WTC11 (cell line): ENCODE data around the gene TTC6. TPM values are rescaled to one million over a fixed set of nuclear protein-coding genes. Genes with fewer than 3 reads are reported as not detected.
A peak's percentile ranks its signal among the peaks of the same experiment; 100 is the strongest.

Experiments used
- ATAC-seq: fragments of 200-7000 bp; cut with Tn5 transposase; 2 replicates; pipeline ENCODE4 v1.10.0; 2021; ENCODE audit warnings: mild to moderate bottlenecking, moderate library complexity
- CTCF ChIA-PET: fragments of 300-600 bp; sonication (Branson Sonifier 250); formaldehyde crosslinking; loops from one replicate; lab custom pipeline; 2021; ENCODE audit warnings: antibody characterized with exemption; lab: Charles Lee
- POLR2A ChIA-PET: fragments of 350-600 bp; sonication (Branson Sonifier 250); formaldehyde crosslinking; loops from one replicate; lab custom pipeline; 2021; ENCODE audit warnings: antibody characterized with exemption; lab: Charles Lee
- DNase-seq: peaks from one replicate; pipeline ENCODE4 v3.0.0; 2021; ENCODE audit warnings: low spot score
- H3K27ac Mint-ChIP-seq: 2 replicates; pipeline ENCODE4 v1.8.0; 2021; ENCODE audit warnings: mixed read lengths
- H3K27me3 Mint-ChIP-seq: 2 replicates; pipeline ENCODE4 v1.8.0; 2021; ENCODE audit warnings: low read depth, mild to moderate bottlenecking, moderate library complexity, mixed read lengths
- H3K36me3 Mint-ChIP-seq: 2 replicates; pipeline ENCODE4 v1.8.0; 2021; ENCODE audit warnings: mixed read lengths
- H3K4me1 Mint-ChIP-seq: 2 replicates; pipeline ENCODE4 v1.8.0; 2022; ENCODE audit warnings: mixed read lengths
- H3K4me3 Mint-ChIP-seq: 2 replicates; pipeline ENCODE4 v1.8.0; 2021; ENCODE audit warnings: mild to moderate bottlenecking, moderate library complexity, mixed read lengths
- H3K9me3 Mint-ChIP-seq: 2 replicates; pipeline ENCODE4 v1.8.0; 2021; ENCODE audit warnings: mixed read lengths
- CREB1 ChIP-seq: sonication (generic); formaldehyde crosslinking; IDR thresholded peaks from 2 replicates; pipeline ENCODE4 v1.8.0; 2023; ENCODE audit warnings: mild to moderate bottlenecking, missing genetic modification reagents
- ETV6 ChIP-seq: sonication (generic); formaldehyde crosslinking; IDR thresholded peaks from 2 replicates; pipeline ENCODE4 v1.8.1; 2022; ENCODE audit warnings: mild to moderate bottlenecking, missing genetic modification reagents
- FOXP4 ChIP-seq: sonication (generic); formaldehyde crosslinking; IDR thresholded peaks from 2 replicates; pipeline ENCODE4 v1.8.0; 2022; ENCODE audit warnings: mild to moderate bottlenecking, missing genetic modification reagents
- GABPB1 ChIP-seq: sonication (generic); formaldehyde crosslinking; IDR thresholded peaks from 2 replicates; pipeline ENCODE4 v1.8.1; 2023; ENCODE audit warnings: mild to moderate bottlenecking, missing genetic modification reagents
- GRHL2 ChIP-seq: fragments of 250-450 bp; sonication (Bioruptor Pico); IDR thresholded peaks from 2 replicates; pipeline ENCODE4 v1.8.0; 2022; ENCODE audit warnings: mild to moderate bottlenecking, moderate library complexity; ENCODE audit not compliant: insufficient replicate concordance, severe bottlenecking
- JAZF1 ChIP-seq: fragments of 250-450 bp; sonication (Bioruptor Pico); IDR thresholded peaks from 2 replicates; pipeline ENCODE4 v1.9.0; 2021; ENCODE audit warnings: moderate library complexity, mild to moderate bottlenecking, inconsistent platforms
- MAX ChIP-seq: sonication (generic); formaldehyde crosslinking; IDR thresholded peaks from 2 replicates; pipeline ENCODE4 v1.8.0; 2022; ENCODE audit warnings: mild to moderate bottlenecking, missing genetic modification reagents
- NR1H2 ChIP-seq: sonication (generic); formaldehyde crosslinking; IDR thresholded peaks from 2 replicates; pipeline ENCODE4 v1.9.0; 2021; ENCODE audit warnings: mild to moderate bottlenecking, moderate library complexity, missing genetic modification reagents
- SMAD4 ChIP-seq: sonication (generic); formaldehyde crosslinking; IDR thresholded peaks from 2 replicates; pipeline ENCODE4 v1.8.0; 2022; ENCODE audit warnings: mild to moderate bottlenecking, missing genetic modification reagents
- TEAD4 ChIP-seq: sonication (generic); formaldehyde crosslinking; IDR thresholded peaks from 2 replicates; pipeline ENCODE4 v1.8.0; 2022; ENCODE audit warnings: mild to moderate bottlenecking, missing genetic modification reagents
- ZNF219 ChIP-seq: sonication (generic); formaldehyde crosslinking; IDR thresholded peaks from 2 replicates; pipeline ENCODE4 v1.8.0; 2023; ENCODE audit warnings: missing genetic modification reagents, mild to moderate bottlenecking, borderline replicate concordance
- ZNF232 ChIP-seq: sonication (generic); formaldehyde crosslinking; IDR thresholded peaks from 2 replicates; pipeline ENCODE4 v1.8.0; 2022; ENCODE audit warnings: mild to moderate bottlenecking, missing genetic modification reagents
- ZNF396 ChIP-seq: fragments of 250-450 bp; sonication (Bioruptor Pico); IDR thresholded peaks from 2 replicates; pipeline ENCODE4 v1.8.0; 2021; ENCODE audit warnings: mild to moderate bottlenecking, moderate library complexity, borderline replicate concordance
- ZNF671 ChIP-seq: fragments of 250-450 bp; sonication (Bioruptor Pico); IDR thresholded peaks from 2 replicates; pipeline ENCODE4 v1.8.0; 2021; ENCODE audit warnings: mild to moderate bottlenecking
- total RNA-seq: library from RNA; stranded (reverse); gene quantifications from 3 replicates; pipeline ENCODE4 v1.2.3, GENCODE V29; 2021
- TF ChIP-seq, protein P1 (sequence below): sonication (generic); formaldehyde crosslinking; IDR thresholded peaks from 2 replicates; pipeline ENCODE4 v1.8.1; 2022; ENCODE audit warnings: mild to moderate bottlenecking, missing genetic modification reagents, moderate library complexity, borderline replicate concordance
- TF ChIP-seq, protein P2 (sequence below): sonication (generic); formaldehyde crosslinking; IDR thresholded peaks from 2 replicates; pipeline ENCODE4 v1.8.1; 2022; ENCODE audit warnings: mild to moderate bottlenecking, moderate library complexity, missing genetic modification reagents
- TF ChIP-seq, protein P3 (sequence below): fragments of 250-450 bp; sonication (Bioruptor Pico); IDR thresholded peaks from 2 replicates; pipeline ENCODE4 v1.9.0; 2021; ENCODE audit warnings: mild to moderate bottlenecking
- TF ChIP-seq, protein P4 (sequence below): sonication (generic); formaldehyde crosslinking; IDR thresholded peaks from 2 replicates; pipeline ENCODE4 v1.8.1; 2023; ENCODE audit warnings: mild to moderate bottlenecking, missing genetic modification reagents
- TF ChIP-seq, protein P5 (sequence below): sonication (generic); formaldehyde crosslinking; IDR thresholded peaks from 2 replicates; pipeline ENCODE4 v1.8.0; 2023; ENCODE audit warnings: mild to moderate bottlenecking, missing genetic modification reagents

Gene TTC6
- total RNA-seq, 1 experiment from 2014 or later = not detected

GRCh38 chr14:37592482-37593408 lies 2.7 kb upstream of the TTC6 start:
- Mint-ChIP-seq H3K9me3 (no peaks in the 10 kb centered on the region), H3K27me3 (peaks cover 95% of the 10 kb centered on the region), H3K27ac (no peak overlapping the region), H3K4me3 (peak overlapping the region; percentile 65), H3K4me1 (peaks cover 57% of the 10 kb centered on the region), H3K36me3 (no peaks in the 10 kb centered on the region)
- TF ChIP-seq TEAD4 (CRISPR knock-in tag) (no peak), MAX (CRISPR knock-in tag) (no peak), GRHL2 (CRISPR knock-in tag) (no peak), GABPB1 (no peak), ZNF396 (CRISPR knock-in tag) (no peak), ZNF219 (CRISPR knock-in tag) (no peak), ETV6 (CRISPR knock-in tag) (no peak), ZNF232 (no peak), NR1H2 (CRISPR knock-in tag) (no peak), CREB1 (CRISPR knock-in tag) (no peak), SMAD4 (CRISPR knock-in tag) (no peak), JAZF1 (CRISPR knock-in tag) (no peak), FOXP4 (no peak), ZNF671 (CRISPR knock-in tag) (no peak)
- TF ChIP-seq, protein P1, sequence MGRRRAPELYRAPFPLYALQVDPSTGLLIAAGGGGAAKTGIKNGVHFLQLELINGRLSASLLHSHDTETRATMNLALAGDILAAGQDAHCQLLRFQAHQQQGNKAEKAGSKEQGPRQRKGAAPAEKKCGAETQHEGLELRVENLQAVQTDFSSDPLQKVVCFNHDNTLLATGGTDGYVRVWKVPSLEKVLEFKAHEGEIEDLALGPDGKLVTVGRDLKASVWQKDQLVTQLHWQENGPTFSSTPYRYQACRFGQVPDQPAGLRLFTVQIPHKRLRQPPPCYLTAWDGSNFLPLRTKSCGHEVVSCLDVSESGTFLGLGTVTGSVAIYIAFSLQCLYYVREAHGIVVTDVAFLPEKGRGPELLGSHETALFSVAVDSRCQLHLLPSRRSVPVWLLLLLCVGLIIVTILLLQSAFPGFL (CRISPR knock-in tag) = no peak
- TF ChIP-seq, protein P2, sequence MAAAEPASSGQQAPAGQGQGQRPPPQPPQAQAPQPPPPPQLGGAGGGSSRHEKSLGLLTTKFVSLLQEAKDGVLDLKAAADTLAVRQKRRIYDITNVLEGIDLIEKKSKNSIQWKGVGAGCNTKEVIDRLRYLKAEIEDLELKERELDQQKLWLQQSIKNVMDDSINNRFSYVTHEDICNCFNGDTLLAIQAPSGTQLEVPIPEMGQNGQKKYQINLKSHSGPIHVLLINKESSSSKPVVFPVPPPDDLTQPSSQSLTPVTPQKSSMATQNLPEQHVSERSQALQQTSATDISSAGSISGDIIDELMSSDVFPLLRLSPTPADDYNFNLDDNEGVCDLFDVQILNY = no peak
- TF ChIP-seq, protein P3, sequence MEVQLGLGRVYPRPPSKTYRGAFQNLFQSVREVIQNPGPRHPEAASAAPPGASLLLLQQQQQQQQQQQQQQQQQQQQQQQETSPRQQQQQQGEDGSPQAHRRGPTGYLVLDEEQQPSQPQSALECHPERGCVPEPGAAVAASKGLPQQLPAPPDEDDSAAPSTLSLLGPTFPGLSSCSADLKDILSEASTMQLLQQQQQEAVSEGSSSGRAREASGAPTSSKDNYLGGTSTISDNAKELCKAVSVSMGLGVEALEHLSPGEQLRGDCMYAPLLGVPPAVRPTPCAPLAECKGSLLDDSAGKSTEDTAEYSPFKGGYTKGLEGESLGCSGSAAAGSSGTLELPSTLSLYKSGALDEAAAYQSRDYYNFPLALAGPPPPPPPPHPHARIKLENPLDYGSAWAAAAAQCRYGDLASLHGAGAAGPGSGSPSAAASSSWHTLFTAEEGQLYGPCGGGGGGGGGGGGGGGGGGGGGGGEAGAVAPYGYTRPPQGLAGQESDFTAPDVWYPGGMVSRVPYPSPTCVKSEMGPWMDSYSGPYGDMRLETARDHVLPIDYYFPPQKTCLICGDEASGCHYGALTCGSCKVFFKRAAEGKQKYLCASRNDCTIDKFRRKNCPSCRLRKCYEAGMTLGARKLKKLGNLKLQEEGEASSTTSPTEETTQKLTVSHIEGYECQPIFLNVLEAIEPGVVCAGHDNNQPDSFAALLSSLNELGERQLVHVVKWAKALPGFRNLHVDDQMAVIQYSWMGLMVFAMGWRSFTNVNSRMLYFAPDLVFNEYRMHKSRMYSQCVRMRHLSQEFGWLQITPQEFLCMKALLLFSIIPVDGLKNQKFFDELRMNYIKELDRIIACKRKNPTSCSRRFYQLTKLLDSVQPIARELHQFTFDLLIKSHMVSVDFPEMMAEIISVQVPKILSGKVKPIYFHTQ (CRISPR knock-in tag) = no peak
- TF ChIP-seq, protein P4, sequence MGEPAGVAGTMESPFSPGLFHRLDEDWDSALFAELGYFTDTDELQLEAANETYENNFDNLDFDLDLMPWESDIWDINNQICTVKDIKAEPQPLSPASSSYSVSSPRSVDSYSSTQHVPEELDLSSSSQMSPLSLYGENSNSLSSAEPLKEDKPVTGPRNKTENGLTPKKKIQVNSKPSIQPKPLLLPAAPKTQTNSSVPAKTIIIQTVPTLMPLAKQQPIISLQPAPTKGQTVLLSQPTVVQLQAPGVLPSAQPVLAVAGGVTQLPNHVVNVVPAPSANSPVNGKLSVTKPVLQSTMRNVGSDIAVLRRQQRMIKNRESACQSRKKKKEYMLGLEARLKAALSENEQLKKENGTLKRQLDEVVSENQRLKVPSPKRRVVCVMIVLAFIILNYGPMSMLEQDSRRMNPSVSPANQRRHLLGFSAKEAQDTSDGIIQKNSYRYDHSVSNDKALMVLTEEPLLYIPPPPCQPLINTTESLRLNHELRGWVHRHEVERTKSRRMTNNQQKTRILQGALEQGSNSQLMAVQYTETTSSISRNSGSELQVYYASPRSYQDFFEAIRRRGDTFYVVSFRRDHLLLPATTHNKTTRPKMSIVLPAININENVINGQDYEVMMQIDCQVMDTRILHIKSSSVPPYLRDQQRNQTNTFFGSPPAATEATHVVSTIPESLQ (CRISPR knock-in tag) = no peak
- TF ChIP-seq, protein P5, sequence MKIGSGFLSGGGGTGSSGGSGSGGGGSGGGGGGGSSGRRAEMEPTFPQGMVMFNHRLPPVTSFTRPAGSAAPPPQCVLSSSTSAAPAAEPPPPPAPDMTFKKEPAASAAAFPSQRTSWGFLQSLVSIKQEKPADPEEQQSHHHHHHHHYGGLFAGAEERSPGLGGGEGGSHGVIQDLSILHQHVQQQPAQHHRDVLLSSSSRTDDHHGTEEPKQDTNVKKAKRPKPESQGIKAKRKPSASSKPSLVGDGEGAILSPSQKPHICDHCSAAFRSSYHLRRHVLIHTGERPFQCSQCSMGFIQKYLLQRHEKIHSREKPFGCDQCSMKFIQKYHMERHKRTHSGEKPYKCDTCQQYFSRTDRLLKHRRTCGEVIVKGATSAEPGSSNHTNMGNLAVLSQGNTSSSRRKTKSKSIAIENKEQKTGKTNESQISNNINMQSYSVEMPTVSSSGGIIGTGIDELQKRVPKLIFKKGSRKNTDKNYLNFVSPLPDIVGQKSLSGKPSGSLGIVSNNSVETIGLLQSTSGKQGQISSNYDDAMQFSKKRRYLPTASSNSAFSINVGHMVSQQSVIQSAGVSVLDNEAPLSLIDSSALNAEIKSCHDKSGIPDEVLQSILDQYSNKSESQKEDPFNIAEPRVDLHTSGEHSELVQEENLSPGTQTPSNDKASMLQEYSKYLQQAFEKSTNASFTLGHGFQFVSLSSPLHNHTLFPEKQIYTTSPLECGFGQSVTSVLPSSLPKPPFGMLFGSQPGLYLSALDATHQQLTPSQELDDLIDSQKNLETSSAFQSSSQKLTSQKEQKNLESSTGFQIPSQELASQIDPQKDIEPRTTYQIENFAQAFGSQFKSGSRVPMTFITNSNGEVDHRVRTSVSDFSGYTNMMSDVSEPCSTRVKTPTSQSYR = no peak
- ChIA-PET POLR2A (no interaction called here), CTCF (interaction anchor here (0.7 to 1.9 kb wide), 10 partner anchors 8 to 1070 kb away, joined by 3 to 14 read pairs (median 6); no protein-coding TSS in a partner anchor)
- no peak for ATAC-seq
- DNase-seq = peak; percentile 25
